ENCODE measurements around the gene GKN1. TPM values are rescaled to one million over a fixed set of nuclear protein-coding genes. Genes with fewer than 3 reads are reported as not detected.

GKN1 gene, protein sequence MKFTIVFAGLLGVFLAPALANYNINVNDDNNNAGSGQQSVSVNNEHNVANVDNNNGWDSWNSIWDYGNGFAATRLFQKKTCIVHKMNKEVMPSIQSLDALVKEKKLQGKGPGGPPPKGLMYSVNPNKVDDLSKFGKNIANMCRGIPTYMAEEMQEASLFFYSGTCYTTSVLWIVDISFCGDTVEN
- total RNA-seq, result not detected in 2 replicates

DNA sequence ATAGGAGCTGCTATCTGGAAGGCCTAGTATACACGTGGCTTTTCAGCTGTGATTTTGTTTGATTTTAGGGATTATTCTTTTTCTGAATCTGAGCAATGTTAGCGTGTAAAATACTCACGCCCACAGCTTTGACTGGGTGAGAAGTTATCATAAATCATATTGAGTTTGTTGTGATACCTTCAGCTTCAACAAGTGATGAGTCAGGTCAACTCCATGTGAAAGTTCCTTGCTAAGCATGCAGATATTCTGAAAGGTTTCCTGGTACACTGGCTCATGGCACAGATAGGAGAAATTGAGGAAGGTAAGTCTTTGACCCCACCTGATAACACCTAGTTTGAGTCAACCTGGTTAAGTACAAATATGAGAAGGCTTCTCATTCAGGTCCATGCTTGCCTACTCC lies at the start of gene GKN1:
Gene GKN1, plus strand, starts transcription at position 386 of the 400 bp plus-strand sequence. CDS start 42 bp downstream, outside the sequence.

GRCh38 chr2:68952887-68953521 lies 21.4 kb upstream of the GKN1 start, which contains the start of gene GKN2:
Gene GKN2 (minus strand): TSS chr2:68952893. CDS start chr2:68952861, 32 bp downstream.

DNA sequence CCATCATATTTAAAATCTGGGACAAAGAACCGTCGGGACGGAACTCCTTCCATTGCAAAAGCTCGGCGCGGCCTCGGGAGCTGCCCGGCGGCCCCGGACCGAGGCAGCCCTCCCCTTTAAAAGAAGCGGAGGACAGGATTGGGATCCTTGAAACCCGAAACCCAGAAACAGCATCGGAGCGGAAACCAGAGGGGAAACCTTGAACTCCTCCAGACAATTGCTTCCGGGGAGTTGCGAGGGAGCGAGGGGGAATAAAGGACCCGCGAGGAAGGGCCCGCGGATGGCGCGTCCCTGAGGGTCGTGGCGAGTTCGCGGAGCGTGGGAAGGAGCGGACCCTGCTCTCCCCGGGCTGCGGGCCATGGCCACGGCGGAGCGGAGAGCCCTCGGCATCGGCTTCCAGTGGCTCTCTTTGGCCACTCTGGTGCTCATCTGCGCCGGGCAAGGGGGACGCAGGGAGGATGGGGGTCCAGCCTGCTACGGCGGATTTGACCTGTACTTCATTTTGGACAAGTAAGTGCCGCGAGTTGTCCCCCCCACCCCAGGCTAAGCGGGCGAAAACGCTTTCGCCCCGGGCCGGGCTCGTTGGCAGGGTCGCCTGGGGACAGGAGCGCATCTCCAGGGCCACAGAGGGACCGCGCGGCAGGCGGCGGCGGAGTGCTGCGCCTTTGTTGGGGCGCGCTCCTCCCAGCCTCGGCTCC lies 38.9 kb downstream of the GKN1 start, which contains the start of gene ANTXR1:
Gene ANTXR1, plus strand, starts transcription at position 38 of the 698 bp plus-strand sequence. Its CDS starts 321 bp downstream, at position 359.

Other genes with a start within 250 kb of the GKN1 start
- gene ARHGAP25, start 239.8 kb upstream of the GKN1 start, total RNA-seq, result 3.1 and 12.1 TPM in 2 replicates
- not detected in 2 replicates for gene BMP10, start 103.2 kb upstream of the GKN1 start, total RNA-seq
- gene GKN2, start 21.7 kb upstream of the GKN1 start, total RNA-seq, result 0.18 TPM in 1 of 2 replicates, not detected in the other
- 4.0 and 18.4 TPM in 2 replicates for gene ANTXR1, start 38.5 kb downstream of the GKN1 start, total RNA-seq